ENCODE measurements around the gene BRSK2.

DNA sequence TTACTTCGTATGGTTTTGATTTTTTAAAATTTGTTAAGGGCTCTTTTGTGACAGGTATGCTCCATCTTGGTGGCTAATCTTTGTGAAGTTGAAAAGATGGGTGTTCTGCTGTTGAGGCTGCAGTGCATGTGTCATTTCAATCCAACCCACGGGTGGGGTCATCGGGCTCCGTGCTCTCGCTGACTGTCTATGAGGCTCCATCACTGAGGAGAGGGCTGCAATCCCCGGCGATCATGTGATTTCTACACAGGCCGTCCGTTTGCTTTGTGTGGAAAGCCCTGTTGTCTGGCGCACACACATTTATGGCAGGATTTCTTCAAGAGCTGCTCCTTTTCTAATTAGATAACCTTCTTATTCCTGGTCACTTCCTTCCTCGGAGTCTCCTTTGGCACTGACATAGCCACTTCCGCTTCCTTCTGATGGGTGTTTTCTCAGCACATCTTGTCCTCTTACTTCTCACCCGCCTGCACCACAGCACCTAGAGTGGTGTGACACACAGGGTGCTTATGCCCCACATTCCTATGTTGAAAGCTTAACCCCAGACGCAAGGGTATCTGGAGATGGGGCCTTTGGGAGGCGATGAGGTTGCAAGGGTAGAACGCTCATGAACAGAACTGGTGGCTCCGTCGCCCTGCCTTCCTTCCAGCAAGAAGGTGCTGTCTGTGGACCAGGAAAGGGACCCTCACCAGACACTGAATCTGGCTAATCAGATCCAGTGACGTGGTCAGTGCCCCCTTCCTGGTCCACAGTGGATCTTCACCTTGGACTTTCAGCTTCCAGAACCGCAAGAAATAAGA, 87.4 kb downstream of the BRSK2 start:
- no peak for TF ChIP-seq EZH2 (IDR thresholded peaks at IDR 0.05; ENCODE audit: borderline replicate concordance, low read length)
- TF ChIP-seq, protein P1, sequence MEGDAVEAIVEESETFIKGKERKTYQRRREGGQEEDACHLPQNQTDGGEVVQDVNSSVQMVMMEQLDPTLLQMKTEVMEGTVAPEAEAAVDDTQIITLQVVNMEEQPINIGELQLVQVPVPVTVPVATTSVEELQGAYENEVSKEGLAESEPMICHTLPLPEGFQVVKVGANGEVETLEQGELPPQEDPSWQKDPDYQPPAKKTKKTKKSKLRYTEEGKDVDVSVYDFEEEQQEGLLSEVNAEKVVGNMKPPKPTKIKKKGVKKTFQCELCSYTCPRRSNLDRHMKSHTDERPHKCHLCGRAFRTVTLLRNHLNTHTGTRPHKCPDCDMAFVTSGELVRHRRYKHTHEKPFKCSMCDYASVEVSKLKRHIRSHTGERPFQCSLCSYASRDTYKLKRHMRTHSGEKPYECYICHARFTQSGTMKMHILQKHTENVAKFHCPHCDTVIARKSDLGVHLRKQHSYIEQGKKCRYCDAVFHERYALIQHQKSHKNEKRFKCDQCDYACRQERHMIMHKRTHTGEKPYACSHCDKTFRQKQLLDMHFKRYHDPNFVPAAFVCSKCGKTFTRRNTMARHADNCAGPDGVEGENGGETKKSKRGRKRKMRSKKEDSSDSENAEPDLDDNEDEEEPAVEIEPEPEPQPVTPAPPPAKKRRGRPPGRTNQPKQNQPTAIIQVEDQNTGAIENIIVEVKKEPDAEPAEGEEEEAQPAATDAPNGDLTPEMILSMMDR (IDR thresholded peaks at IDR 0.05; ENCODE audit: low read length) = no peak
